PC-9 (cell line): ENCODE measurements around the gene DACH1. TPM values are rescaled to one million over a fixed set of nuclear protein-coding genes. Genes with fewer than 3 reads are reported as not detected.

Experiments
- BruUV-seq: library from RNA; stranded (reverse); fragments of 400-500 nt; replicated peaks from 2 replicates; lab custom pipeline; 2021; lab: Mats Ljungman, UMichigan
- CTCF ChIA-PET: fragments of 300-600 bp; sonication (Branson Sonifier 250); formaldehyde crosslinking; loops from one replicate; lab custom pipeline; 2022; ENCODE audit warnings: antibody characterized with exemption; lab: Charles Lee
- POLR2A ChIA-PET: fragments of 300-600 bp; sonication (Branson Sonifier 250); formaldehyde crosslinking; loops from one replicate; lab custom pipeline; 2022; ENCODE audit warnings: antibody characterized with exemption; ENCODE audit not compliant: unreplicated experiment; lab: Charles Lee
- DNase-seq, 2 experiments: peaks; one replicate each; pipeline versions ENCODE4 v3.0.0 to v3.0.0-alpha.2; 2015 to 2022; ENCODE audit warnings: mixed read lengths in 1 of 2
- H2AFZ ChIP-seq: fragments of 200-600 bp; sonication (generic); 2 replicates; pipeline ENCODE4 v1.8.1; 2017; ENCODE audit warnings: antibody characterized with exemption
- H3F3A ChIP-seq: fragments of 200-600 bp; sonication (generic); 2 replicates; pipeline ENCODE4 v1.8.1; 2017; ENCODE audit warnings: antibody characterized with exemption, mild to moderate bottlenecking, low read depth; ENCODE audit not compliant: insufficient read depth
- H3K27ac ChIP-seq: fragments of 200-600 bp; sonication (generic); 2 replicates; pipeline ENCODE4 v1.6.1; 2016; ENCODE audit warnings: mixed run types
- H3K27me3 ChIP-seq: fragments of 200-600 bp; sonication (generic); 2 replicates; pipeline ENCODE4 v1.6.1; 2016; ENCODE audit warnings: low read depth, mixed run types; ENCODE audit not compliant: insufficient read depth
- H3K36me3 ChIP-seq: fragments of 200-600 bp; sonication (generic); 2 replicates; pipeline ENCODE4 v1.6.1; 2016; ENCODE audit warnings: low read depth, mixed run types
- H3K4me1 ChIP-seq: fragments of 200-600 bp; sonication (generic); replicated peaks from 2 replicates; pipeline ENCODE4 v1.6.1; 2016; ENCODE audit warnings: mixed run types; ENCODE audit not compliant: insufficient read depth
- H3K4me2 ChIP-seq: fragments of 200-600 bp; sonication (generic); 2 replicates; pipeline ENCODE4 v1.6.1; 2017; ENCODE audit warnings: mixed run types
- H3K4me3 ChIP-seq: fragments of 200-600 bp; sonication (generic); 2 replicates; pipeline ENCODE4 v1.6.1; 2016; ENCODE audit warnings: mixed run types
- H3K79me2 ChIP-seq: fragments of 200-600 bp; sonication (generic); 2 replicates; pipeline ENCODE4 v1.6.1; 2017; ENCODE audit warnings: low read depth, mixed run types
- H3K9me2 ChIP-seq: fragments of 200-600 bp; sonication (generic); 2 replicates; pipeline ENCODE4 v1.8.1; 2017; ENCODE audit warnings: mild to moderate bottlenecking; ENCODE audit not compliant: insufficient read depth
- H3K9me3 ChIP-seq: fragments of 200-600 bp; sonication (generic); 2 replicates; pipeline ENCODE4 v1.8.1; 2016; ENCODE audit warnings: low read depth; ENCODE audit not compliant: insufficient read depth
- H4K20me1 ChIP-seq: fragments of 200-600 bp; sonication (generic); 2 replicates; pipeline ENCODE4 v1.8.1; 2017; ENCODE audit not compliant: insufficient read depth
- CTCF ChIP-seq: fragments of 200-600 bp; sonication (generic); conservative IDR thresholded peaks from 2 replicates; pipeline ENCODE4 v1.6.1; 2017; ENCODE audit warnings: mixed run types, antibody characterized with exemption, mild to moderate bottlenecking, moderate library complexity
- EZH2 ChIP-seq: fragments of 200-600 bp; sonication (generic); IDR thresholded peaks from 2 replicates; pipeline ENCODE4 v1.8.0; 2017; ENCODE audit warnings: antibody characterized with exemption, low read depth
- intact Hi-C: fragments of 100-400 bp; cut with micrococcal nuclease; formaldehyde crosslinking; loops from one replicate; pipeline ENCODE4 v1.10.0; 2022; ENCODE audit not compliant: unreplicated experiment
- total RNA-seq: library from RNA; stranded (reverse); gene quantifications from 2 replicates; pipeline ENCODE4 v1.2.3, GENCODE V29; 2021

Gene DACH1
- total RNA-seq, 1 experiment from 2014 or later: 1.5 TPM

DNA sequence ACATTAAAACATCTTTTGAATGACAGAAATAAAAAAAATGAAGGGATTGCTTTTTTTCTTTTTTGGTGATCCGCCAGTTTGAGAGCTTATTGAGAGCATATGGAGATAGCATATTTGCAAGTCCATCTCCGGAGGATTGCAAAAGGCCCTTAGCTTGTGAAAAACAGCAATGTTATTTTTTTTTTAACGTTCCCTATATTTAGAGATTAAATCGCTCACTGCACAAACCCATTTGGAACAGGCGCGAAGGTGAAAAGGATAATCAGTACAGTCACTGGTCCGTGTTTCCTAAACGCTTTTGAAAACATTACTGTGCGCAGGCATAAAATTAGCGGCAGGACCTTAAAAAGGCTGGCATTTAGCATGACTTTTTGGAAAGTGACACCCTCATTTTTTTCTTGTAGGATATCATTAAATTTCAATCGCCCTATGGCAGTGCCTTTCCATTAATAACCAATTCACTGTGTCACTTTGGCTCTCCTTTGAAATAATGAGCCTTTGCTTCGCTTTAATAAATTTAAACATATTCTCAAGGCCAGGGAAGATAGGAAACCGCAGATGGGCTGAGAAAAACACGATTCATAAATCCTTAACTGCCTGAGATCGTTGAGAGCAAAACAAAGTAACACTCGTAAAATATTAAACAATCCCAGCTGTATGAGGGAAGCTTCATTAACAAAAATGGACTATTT, 342.2 kb downstream of the DACH1 start:
- H3K9me3 ChIP-seq: no peaks in the 10 kb centered on the region
- H3K4me1 ChIP-seq: no peaks in the 10 kb centered on the region
- ChIA-PET CTCF (interaction anchor here (0.6 kb wide), 1 partner anchor 553 kb away, joined by 3 read pairs; no protein-coding TSS in a partner anchor), POLR2A (no interaction called here)
- TF ChIP-seq CTCF (no peak), EZH2 (no peak)
- no peak overlapping the region for H2AFZ ChIP-seq
- no peaks in the 10 kb centered on the region; the same call in 1 of the 2 replicates for H4K20me1 ChIP-seq
- intact Hi-C loops: no loop called here
- H3K27ac ChIP-seq: no peak overlapping the region
- H3K4me3 ChIP-seq: no peak overlapping the region
- H3K36me3 ChIP-seq: no peaks in the 10 kb centered on the region
- H3K9me2 ChIP-seq: no peaks in the 10 kb centered on the region
- no peaks in the 10 kb centered on the region for H3K79me2 ChIP-seq
- no TSS peak for BruUV-seq
- no peak for DNase-seq
- no peaks in the 10 kb centered on the region for H3F3A ChIP-seq
- H3K27me3 ChIP-seq: no peaks in the 10 kb centered on the region
- no peak overlapping the region for H3K4me2 ChIP-seq

DNA sequence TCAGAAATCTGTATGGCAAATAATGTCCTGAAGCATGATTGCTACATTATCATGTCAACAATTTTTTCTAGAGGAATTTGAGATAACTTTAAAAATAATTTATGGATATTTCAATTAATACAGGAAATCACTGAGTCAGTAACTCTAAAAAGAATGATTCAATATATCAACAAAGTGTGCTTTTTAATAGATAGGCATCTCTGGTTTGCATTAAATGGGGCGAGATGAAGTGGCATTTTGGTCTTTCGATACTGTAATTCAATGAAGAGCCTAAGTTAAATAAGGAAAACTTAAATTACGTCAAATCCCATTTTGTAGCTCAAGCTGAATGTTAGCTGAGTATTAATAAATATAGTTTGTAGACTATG, 342.8 kb downstream of the DACH1 start:
- Histone ChIP-seq H3K4me1 (no peaks in the 10 kb centered on the region), H3K4me2 (no peak overlapping the region), H3K36me3 (no peaks in the 10 kb centered on the region), H2AFZ (no peak overlapping the region), H3K27me3 (no peaks in the 10 kb centered on the region), H3K9me2 (no peaks in the 10 kb centered on the region), H3K79me2 (no peaks in the 10 kb centered on the region), H4K20me1 (no peaks in the 10 kb centered on the region; the same call in 1 of the 2 replicates), H3K27ac (no peak overlapping the region), H3K9me3 (no peaks in the 10 kb centered on the region), H3F3A (no peaks in the 10 kb centered on the region), H3K4me3 (no peak overlapping the region)
- BruUV-seq: no TSS peak
- no peak for DNase-seq
- intact Hi-C loops: no loop called here
- ChIA-PET CTCF (no interaction called here), POLR2A (no interaction called here)
- TF ChIP-seq CTCF (no peak), EZH2 (no peak)

- CTCF ChIA-PET: no interaction called here
- no peak overlapping the region for H3K4me2 ChIP-seq
- H3K27ac ChIP-seq: no peak overlapping the region
- H4K20me1 ChIP-seq: no peaks in the 10 kb centered on the region; the same call in 1 of the 2 replicates
- H3K79me2 ChIP-seq: no peaks in the 10 kb centered on the region
- BruUV-seq: no TSS peak
- H3K9me2 ChIP-seq: no peaks in the 10 kb centered on the region
- no peaks in the 10 kb centered on the region for H3K27me3 ChIP-seq
- DNase-seq: no peak
- POLR2A ChIA-PET: no interaction called here
- TF ChIP-seq CTCF: no peak
- TF ChIP-seq EZH2: no peak
- intact Hi-C loops: no loop called here
- H3K9me3 ChIP-seq: no peaks in the 10 kb centered on the region
- H3K36me3 ChIP-seq: no peaks in the 10 kb centered on the region
- H3K4me3 ChIP-seq: no peak overlapping the region
- H3F3A ChIP-seq: no peaks in the 10 kb centered on the region
- no peaks in the 10 kb centered on the region for H3K4me1 ChIP-seq
- no peak overlapping the region for H2AFZ ChIP-seq
Observed at GRCh38 chr13:71522941-71523526, 344.0 kb downstream of the DACH1 start.
